HG03064 (cell line): ENCODE results near the gene COTL1.
A peak's percentile ranks its signal among the peaks of the same experiment; 100 is the strongest.

Experiments
- ATAC-seq: cut with Tn5 transposase; IDR thresholded peaks from one replicate; pipeline ENCODE4 v1.9.1; 2021; ENCODE audit warnings: low read depth; ENCODE audit not compliant: unreplicated experiment

COTL1 gene

GRCh38 chr16:84598360-84598759 lies 19.5 kb downstream of the COTL1 start:
- no peak for ATAC-seq

DNA sequence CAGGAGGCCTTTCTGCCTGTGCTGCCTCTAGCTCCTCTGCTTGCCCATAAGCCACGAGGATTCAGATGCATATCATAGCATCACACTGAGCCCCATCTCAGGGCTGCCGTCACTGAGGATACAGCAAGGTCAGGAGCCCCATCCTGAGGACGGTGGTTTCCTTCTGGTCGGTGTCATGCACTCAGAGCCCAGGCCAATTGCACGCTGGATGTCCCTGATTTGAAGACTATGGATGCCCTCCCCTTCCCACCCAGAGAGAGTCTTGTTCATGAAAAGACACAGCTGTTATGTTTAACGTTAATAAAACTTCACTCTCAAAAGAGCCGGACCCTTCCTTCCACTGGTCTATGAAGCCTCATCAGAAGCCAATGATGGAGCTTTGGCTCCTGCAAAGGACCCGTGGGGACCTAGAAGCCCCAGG lies 19.9 kb downstream of the COTL1 start:
- ATAC-seq, result no peak

- ATAC-seq, result no peak
These were observed 20.4 kb downstream of the COTL1 start for GRCh38 chr16:84597528-84597896.

- no peak for ATAC-seq
These were observed 20.9 kb downstream of the COTL1 start for GRCh38 chr16:84596801-84597527.

- no peak for ATAC-seq
These were observed 21.7 kb downstream of the COTL1 start for GRCh38 chr16:84596161-84596560.

GRCh38 chr16:84595052-84595481 lies 22.8 kb downstream of the COTL1 start:
- no peak for ATAC-seq

GRCh38 chr16:84594725-84595038 lies 23.2 kb downstream of the COTL1 start:
- no peak for ATAC-seq

DNA sequence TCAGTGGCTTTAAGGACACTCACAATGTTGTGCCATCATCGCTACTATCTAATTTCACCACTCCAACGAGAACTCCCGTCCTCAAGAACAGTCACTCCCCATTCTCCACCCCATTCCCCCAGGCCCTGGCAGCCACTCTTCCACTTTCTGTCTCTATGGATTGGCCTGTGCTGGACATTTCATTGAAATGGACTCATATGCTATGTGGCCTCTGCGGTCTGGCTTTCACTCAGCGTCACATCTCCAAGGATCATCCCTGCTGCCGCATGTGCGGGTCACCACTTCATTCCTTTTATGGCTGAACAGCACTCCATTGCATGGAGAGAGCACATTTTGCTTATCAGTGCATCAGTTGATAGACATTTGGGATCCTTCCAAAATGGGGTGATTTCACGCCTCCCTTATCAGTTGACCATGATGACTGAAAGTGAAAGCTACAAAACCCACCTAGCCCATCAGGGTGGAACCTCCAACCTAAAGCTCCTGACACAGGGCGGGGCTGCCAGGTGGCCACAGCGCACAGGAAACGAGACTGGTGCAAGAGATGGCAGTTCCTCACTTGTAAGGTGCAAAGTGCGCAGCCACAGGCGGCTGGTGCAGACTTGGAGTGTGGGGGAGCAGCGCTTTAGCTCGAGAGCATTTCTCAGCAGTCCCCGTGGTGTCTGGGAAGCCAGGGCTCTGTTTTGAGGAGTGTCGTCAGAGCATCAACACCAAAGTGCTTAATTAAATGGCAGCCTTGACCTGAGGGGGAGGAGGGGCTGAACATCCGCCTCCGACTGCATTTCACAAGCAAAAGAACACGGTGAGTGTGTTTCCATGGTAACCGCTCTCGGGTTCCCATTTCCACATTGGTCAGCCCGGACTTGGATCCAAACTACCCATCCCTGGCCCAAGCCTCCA lies 23.8 kb downstream of the COTL1 start:
- ATAC-seq, result peak; percentile 87

DNA sequence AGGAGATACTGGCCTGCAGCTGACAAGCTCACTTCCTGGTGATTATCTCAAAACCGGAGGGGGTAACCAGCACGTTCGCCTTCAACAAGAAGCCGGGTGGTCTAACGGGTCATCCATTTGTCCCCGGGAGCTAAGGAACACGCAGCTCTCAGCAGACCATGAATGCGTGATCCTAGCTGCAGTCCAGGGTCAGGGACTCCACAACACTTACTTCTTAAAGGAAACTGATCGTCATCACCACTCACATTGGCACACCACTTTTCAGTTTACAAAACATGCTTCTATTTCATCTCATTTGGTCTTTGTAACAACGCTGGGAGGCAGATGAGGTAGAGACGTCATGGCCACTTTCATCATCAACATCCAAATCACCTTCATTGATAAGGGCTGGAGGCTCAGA lies 25.2 kb downstream of the COTL1 start:
- no peak for ATAC-seq

- ATAC-seq, result no peak
These were observed 27.7 kb downstream of the COTL1 start for GRCh38 chr16:84589975-84590719.

GRCh38 chr16:84588991-84589390 lies 28.9 kb downstream of the COTL1 start:
- no peak for ATAC-seq

- ATAC-seq, result no peak
These were observed 32.0 kb downstream of the COTL1 start for GRCh38 chr16:84585886-84586285.

GRCh38 chr16:84585467-84585866 lies 32.4 kb downstream of the COTL1 start:
- no peak for ATAC-seq

GRCh38 chr16:84584678-84585077 lies 33.2 kb downstream of the COTL1 start:
- no peak for ATAC-seq

DNA sequence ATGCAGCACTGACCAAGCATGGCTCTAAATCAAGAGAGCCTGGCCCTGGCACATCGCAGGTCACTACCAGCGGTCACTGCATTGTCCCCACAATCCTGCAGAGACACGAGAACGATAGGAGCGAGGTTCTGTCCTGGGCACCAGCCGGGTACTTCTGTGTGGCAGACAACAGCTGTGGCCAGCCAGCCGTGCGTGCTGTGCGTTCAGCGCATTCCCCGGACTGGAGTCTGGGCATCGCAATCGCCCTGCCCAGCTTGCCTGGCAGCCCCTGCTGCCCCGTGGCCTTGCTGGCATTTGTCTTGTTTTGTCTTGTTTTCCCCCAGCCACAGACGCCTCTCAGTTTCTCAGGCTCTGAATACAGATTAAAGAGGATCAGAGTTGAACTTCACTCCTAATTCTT lies 33.9 kb downstream of the COTL1 start:
- no peak for ATAC-seq

GRCh38 chr16:84582958-84583516 lies 34.8 kb downstream of the COTL1 start:
- no peak for ATAC-seq

GRCh38 chr16:84581158-84581557 lies 36.7 kb downstream of the COTL1 start:
- ATAC-seq, result no peak

- ATAC-seq, result no peak
These were observed 37.9 kb downstream of the COTL1 start for GRCh38 chr16:84579936-84580335.

DNA sequence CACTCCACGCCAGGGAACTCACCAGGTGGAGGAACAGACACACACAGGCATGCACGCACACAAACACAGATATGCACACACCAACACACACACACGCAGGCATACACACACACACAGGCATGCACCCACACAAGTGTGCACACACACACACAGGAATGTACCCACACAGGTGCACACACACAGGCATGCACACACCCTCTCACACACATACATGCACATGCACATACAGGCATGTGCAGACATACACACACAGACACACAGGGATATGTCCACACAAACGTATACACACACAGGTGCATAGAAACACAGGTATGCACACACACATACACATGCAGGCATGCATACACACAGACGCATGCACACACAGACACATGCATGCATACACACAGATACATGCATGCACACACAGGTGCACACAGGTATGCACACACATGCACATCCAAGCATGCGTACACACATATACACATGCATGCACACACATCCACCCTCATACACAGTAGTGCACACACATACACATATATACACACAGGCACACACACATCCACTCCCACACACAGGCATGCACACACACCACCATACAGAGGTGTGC lies 39.2 kb downstream of the COTL1 start:
- no peak for ATAC-seq

DNA sequence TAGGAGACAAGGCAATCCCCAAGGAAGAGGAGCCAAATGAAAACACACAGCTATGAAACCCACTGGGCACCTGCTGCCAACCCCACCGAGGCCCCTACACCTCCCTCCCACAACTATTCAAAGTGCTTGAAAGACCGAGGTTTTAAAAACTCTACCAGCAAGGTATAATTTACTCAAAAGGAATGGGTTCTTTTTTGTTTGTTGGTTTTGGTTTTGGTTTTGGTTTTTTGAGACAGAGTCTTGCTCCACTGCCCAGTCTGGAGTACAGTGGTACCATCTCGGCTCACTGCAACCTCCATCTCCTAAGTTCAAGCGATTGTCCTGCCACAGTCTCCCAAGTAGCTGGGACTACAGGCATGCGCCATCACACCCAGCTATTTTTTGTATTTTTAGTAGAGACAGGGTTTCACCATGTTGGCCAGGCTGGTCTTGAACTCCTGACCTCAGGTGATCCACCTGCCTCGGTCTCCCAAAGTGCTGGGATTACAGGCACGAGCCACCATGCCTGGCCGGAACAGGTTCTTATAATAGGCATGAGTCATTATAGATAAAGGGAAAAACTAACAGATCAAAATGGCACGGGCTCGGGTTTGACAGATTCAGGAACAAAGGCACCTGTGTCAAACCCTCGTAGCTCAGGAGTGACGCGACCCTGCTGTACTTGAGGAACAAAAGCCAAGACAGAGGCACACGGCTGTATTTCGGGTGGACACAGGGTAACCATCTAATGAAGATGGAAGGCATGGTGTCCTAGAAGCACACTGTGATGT lies 40.7 kb downstream of the COTL1 start:
- no peak for ATAC-seq
